ENCODE data around the gene ZNF385A. TPM values are rescaled to one million over a fixed set of nuclear protein-coding genes. Genes with fewer than 3 reads are reported as not detected.
A peak's percentile ranks its signal among the peaks of the same experiment; 100 is the strongest.

ZNF385A gene
- total and polyA plus RNA-seq, 9 of the 15 experiments (the other 6 are each of a cell fraction or from before 2014, with no cell fraction given) = 1.0 to 111 (median 7.7) TPM

DNA sequence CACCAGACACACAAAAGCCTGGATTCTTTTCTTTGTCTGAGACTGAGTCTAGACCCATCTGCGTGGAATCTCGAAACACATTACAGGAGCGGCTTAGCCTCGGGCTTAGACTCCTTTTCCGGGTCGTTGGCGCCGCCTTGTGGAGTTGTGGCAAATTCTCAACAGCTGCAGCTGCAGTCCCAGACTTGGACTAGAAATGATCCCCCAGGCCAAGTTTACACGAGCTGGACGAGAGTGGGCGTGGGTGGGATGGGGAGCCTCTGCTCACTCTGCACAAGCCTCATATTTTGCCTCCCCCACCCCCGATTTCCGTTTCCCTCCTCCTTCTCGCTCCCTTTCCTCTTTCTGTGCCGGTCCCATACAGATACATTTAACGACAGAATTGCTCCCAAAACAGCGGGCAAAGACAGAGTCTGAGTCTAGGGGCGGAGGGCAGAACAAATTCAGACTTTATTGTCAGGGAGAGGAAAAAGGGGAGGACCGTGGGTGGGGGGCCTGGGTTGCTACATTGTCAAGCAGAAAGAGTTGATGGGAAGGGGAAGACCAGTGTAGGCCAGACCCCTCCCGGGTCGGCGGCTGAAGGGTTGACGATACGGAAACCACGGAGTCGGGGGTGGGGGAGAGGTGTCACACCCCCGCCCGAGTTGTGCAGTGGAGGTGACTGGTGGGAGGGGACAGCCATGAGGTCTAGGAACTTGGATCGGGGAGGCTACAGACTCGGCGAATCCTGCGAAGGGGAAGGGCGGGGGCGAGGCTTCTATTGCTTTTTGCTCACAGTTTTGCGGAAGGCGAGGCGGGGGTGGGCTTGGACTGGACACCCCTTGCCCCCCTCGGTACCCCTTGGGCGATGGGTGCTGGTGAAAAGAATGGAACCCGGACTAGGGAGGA is 15.6 kb downstream of the ZNF385A start (continued):
- TF ChIP-seq ZMIZ1 (IDR thresholded peaks at IDR 0.05; ENCODE audit: low read depth in 2 of 2, low read length in 2 of 2) = no peak
- TF ChIP-seq CREM (IDR thresholded peaks at IDR 0.05; ENCODE audit: low read depth) = peak; percentile 46
- TF ChIP-seq ZNF354B (CRISPR knock-in tag; IDR thresholded peaks at IDR 0.05) = no peak
- no peak for TF ChIP-seq PTBP1 (IDR thresholded peaks at IDR 0.05; ENCODE audit: low read depth, low read length)
- TF ChIP-seq FOXJ3 (CRISPR knock-in tag; IDR thresholded peaks at IDR 0.05) = no peak
- TF ChIP-seq ARID3B (CRISPR knock-in tag; IDR thresholded peaks at IDR 0.05; ENCODE audit: borderline replicate concordance) = no peak
- no peak for TF ChIP-seq KDM5B (IDR thresholded peaks at IDR 0.05; ENCODE audit: insufficient replicate concordance, low read depth, low read length)
- TF ChIP-seq PCBP2 (IDR thresholded peaks at IDR 0.05; ENCODE audit: low read depth, low read length, poor library complexity, severe bottlenecking) = no peak
- no peak for TF ChIP-seq ZNF184 (CRISPR knock-in tag; IDR thresholded peaks at IDR 0.05)
- TF ChIP-seq, protein P1, sequence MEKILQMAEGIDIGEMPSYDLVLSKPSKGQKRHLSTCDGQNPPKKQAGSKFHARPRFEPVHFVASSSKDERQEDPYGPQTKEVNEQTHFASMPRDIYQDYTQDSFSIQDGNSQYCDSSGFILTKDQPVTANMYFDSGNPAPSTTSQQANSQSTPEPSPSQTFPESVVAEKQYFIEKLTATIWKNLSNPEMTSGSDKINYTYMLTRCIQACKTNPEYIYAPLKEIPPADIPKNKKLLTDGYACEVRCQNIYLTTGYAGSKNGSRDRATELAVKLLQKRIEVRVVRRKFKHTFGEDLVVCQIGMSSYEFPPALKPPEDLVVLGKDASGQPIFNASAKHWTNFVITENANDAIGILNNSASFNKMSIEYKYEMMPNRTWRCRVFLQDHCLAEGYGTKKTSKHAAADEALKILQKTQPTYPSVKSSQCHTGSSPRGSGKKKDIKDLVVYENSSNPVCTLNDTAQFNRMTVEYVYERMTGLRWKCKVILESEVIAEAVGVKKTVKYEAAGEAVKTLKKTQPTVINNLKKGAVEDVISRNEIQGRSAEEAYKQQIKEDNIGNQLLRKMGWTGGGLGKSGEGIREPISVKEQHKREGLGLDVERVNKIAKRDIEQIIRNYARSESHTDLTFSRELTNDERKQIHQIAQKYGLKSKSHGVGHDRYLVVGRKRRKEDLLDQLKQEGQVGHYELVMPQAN (IDR thresholded peaks at IDR 0.05; ENCODE audit: borderline replicate concordance) = peak; percentile 70; the same call in 1 of the 2 replicates
- peak; percentile 93 for TF ChIP-seq POLR2AphosphoS2 (IDR thresholded peaks at IDR 0.05; ENCODE audit: low read length)
- peak; percentile 16 for TF ChIP-seq CXXC5 (CRISPR knock-in tag; IDR thresholded peaks at IDR 0.05)
- TF ChIP-seq ZNF79 (CRISPR knock-in tag; IDR thresholded peaks at IDR 0.05; ENCODE audit: low read depth) = no peak
- TF ChIP-seq ZBTB5 (IDR thresholded peaks at IDR 0.05) = peak; percentile 73; the same call in 1 of the 2 replicates
- peak; percentile 76; the same call in 1 of the 2 replicates for TF ChIP-seq ESRRA (IDR thresholded peaks at IDR 0.05; ENCODE audit: borderline replicate concordance, low read depth)
- 0 out of 2 replicates have a peak, but pooled peaks have one; percentile 67 for TF ChIP-seq ZKSCAN8 (CRISPR knock-in tag; IDR thresholded peaks at IDR 0.05)
- no peak for TF ChIP-seq SNIP1 (IDR thresholded peaks at IDR 0.05; ENCODE audit: low read depth)
